Karpas-422 (cell line): ENCODE data around the gene CCDC187. TPM values are rescaled to one million over a fixed set of nuclear protein-coding genes. Genes with fewer than 3 reads are reported as not detected.

ENCODE experiments used
- DNase-seq: peaks from one replicate; pipeline ENCODE4 v3.0.0-alpha.2; 2015
- H2AFZ ChIP-seq: fragments of 200-600 bp; sonication (generic); 2 replicates; pipeline ENCODE4 v1.6.1; 2014; ENCODE audit warnings: antibody characterized with exemption, low read length, mixed read lengths
- H3K27ac ChIP-seq: fragments of 200-600 bp; sonication (generic); 2 replicates; pipeline ENCODE4 v1.5.1; 2014; ENCODE audit warnings: mild to moderate bottlenecking, low read length, moderate library complexity
- H3K27me3 ChIP-seq: fragments of 200-600 bp; sonication (generic); 2 replicates; pipeline ENCODE4 v1.6.1; 2014; ENCODE audit warnings: low read length, mixed read lengths
- H3K36me3 ChIP-seq: fragments of 200-600 bp; sonication (generic); 2 replicates; pipeline ENCODE4 v1.6.1; 2014; ENCODE audit warnings: low read length, mixed read lengths; ENCODE audit not compliant: insufficient read depth
- H3K4me1 ChIP-seq: fragments of 200-600 bp; sonication (generic); 2 replicates; pipeline ENCODE4 v1.6.1; 2014; ENCODE audit warnings: mild to moderate bottlenecking, low read length, mixed read lengths
- H3K4me2 ChIP-seq: fragments of 200-600 bp; sonication (generic); 2 replicates; pipeline ENCODE4 v1.6.1; 2014; ENCODE audit warnings: low read length, low read depth, mild to moderate bottlenecking; ENCODE audit not compliant: poor library complexity, severe bottlenecking
- H3K4me3 ChIP-seq: fragments of 200-600 bp; sonication (generic); 2 replicates; pipeline ENCODE4 v1.5.1; 2014; ENCODE audit warnings: mild to moderate bottlenecking, antibody characterized with exemption, low read length, mixed read lengths
- H3K79me2 ChIP-seq: fragments of 200-600 bp; sonication (generic); 2 replicates; pipeline ENCODE4 v1.6.1; 2014; ENCODE audit warnings: mild to moderate bottlenecking, low read length, mixed read lengths
- H3K9ac ChIP-seq: fragments of 200-600 bp; sonication (generic); 2 replicates; pipeline ENCODE4 v1.6.0; 2014; ENCODE audit warnings: low read length
- H3K9me2 ChIP-seq: fragments of 200-600 bp; sonication (generic), shearing (Covaris generic); replicated peaks from 2 replicates; pipeline ENCODE4 v1.6.0; 2014; ENCODE audit warnings: mild to moderate bottlenecking, low read length, moderate library complexity; ENCODE audit not compliant: insufficient read depth
- H3K9me3 ChIP-seq: fragments of 300-700, 200-600 bp; sonication (generic); 2 replicates; pipeline ENCODE4 v1.6.1; 2014; ENCODE audit warnings: low read length, mixed read lengths
- H4K20me1 ChIP-seq: fragments of 200-600 bp; sonication (generic); 2 replicates; pipeline ENCODE4 v1.6.1; 2014; ENCODE audit warnings: mild to moderate bottlenecking, antibody characterized with exemption, low read length, low read depth; ENCODE audit not compliant: insufficient read depth
- total RNA-seq: library from RNA; depleted of rRNA; stranded (reverse); fragments of >200 nt; shearing (Covaris generic); gene quantifications from 2 replicates; pipeline ENCODE4 v1.2.3, GENCODE V29; 2014; ENCODE audit warnings: low replicate concordance

Gene CCDC187
- total RNA-seq, 1 experiment from 2014 or later, result 0.34 TPM

GRCh38 chr9:136233868-136234267, 70.0 kb downstream of the CCDC187 start:
- Histone ChIP-seq H3K4me3 (no peak overlapping the region), H3K27ac (no peak overlapping the region), H3K4me2 (no peak overlapping the region), H3K4me1 (peaks cover 18% of the 10 kb centered on the region), H3K79me2 (0 out of 2 replicates have a peak, but pooled peaks cover 4% of the 10 kb centered on the region), H3K9me3 (no peaks in the 10 kb centered on the region), H3K36me3 (peaks cover 12% of the 10 kb centered on the region), H3K27me3 (no peaks in the 10 kb centered on the region), H3K9me2 (no peaks in the 10 kb centered on the region), H3K9ac (no peak overlapping the region), H2AFZ (no peak overlapping the region), H4K20me1 (peaks cover 74% of the 10 kb centered on the region)
- DNase-seq, result no peak

GRCh38 chr9:136233411-136233810, 70.5 kb downstream of the CCDC187 start:
- Histone ChIP-seq H3K79me2 (0 out of 2 replicates have a peak, but pooled peaks cover 4% of the 10 kb centered on the region), H3K27me3 (no peaks in the 10 kb centered on the region), H3K27ac (no peak overlapping the region), H2AFZ (no peak overlapping the region), H3K36me3 (peaks cover 12% of the 10 kb centered on the region), H4K20me1 (peaks cover 74% of the 10 kb centered on the region), H3K9ac (no peak overlapping the region), H3K9me2 (no peaks in the 10 kb centered on the region), H3K9me3 (no peaks in the 10 kb centered on the region), H3K4me2 (no peak overlapping the region), H3K4me3 (no peak overlapping the region), H3K4me1 (peaks cover 14% of the 10 kb centered on the region)
- DNase-seq, result no peak

- H2AFZ ChIP-seq, result no peak overlapping the region
- H3K4me1 ChIP-seq, result peaks cover 9% of the 10 kb centered on the region
- H3K27me3 ChIP-seq, result no peaks in the 10 kb centered on the region
- no peak overlapping the region for H3K4me2 ChIP-seq
- H3K36me3 ChIP-seq, result peaks cover 12% of the 10 kb centered on the region
- no peak overlapping the region for H3K4me3 ChIP-seq
- no peak overlapping the region for H3K9ac ChIP-seq
- H3K9me3 ChIP-seq, result no peaks in the 10 kb centered on the region
- DNase-seq, result no peak
- H3K27ac ChIP-seq, result no peak overlapping the region
- 0 out of 2 replicates have a peak, but pooled peaks cover 4% of the 10 kb centered on the region for H3K79me2 ChIP-seq
- H4K20me1 ChIP-seq, result peaks cover 72% of the 10 kb centered on the region
- no peaks in the 10 kb centered on the region for H3K9me2 ChIP-seq
Measured at GRCh38 chr9:136232969-136233368, 70.9 kb downstream of the CCDC187 start.

GRCh38 chr9:136231478-136232297, 72.2 kb downstream of the CCDC187 start:
- no peak overlapping the region for H3K27ac ChIP-seq
- H3K36me3 ChIP-seq, result peaks cover 9% of the 10 kb centered on the region
- H3K4me3 ChIP-seq, result no peak overlapping the region
- no peak overlapping the region for H2AFZ ChIP-seq
- H3K4me1 ChIP-seq, result peaks cover 9% of the 10 kb centered on the region
- DNase-seq, result no peak
- no peaks in the 10 kb centered on the region for H3K27me3 ChIP-seq
- H3K79me2 ChIP-seq, result 0 out of 2 replicates have a peak, but pooled peaks cover 4% of the 10 kb centered on the region
- H4K20me1 ChIP-seq, result peaks cover 72% of the 10 kb centered on the region
- H3K9me3 ChIP-seq, result no peaks in the 10 kb centered on the region
- no peak overlapping the region for H3K9ac ChIP-seq
- H3K4me2 ChIP-seq, result no peak overlapping the region
- no peaks in the 10 kb centered on the region for H3K9me2 ChIP-seq

- Histone ChIP-seq H3K9ac (no peak overlapping the region), H2AFZ (no peak overlapping the region), H3K9me3 (no peaks in the 10 kb centered on the region), H3K4me1 (peaks cover 18% of the 10 kb centered on the region), H3K27ac (no peak overlapping the region), H3K79me2 (0 out of 2 replicates have a peak, but pooled peaks cover 4% of the 10 kb centered on the region), H3K9me2 (no peaks in the 10 kb centered on the region), H3K4me2 (no peak overlapping the region), H3K4me3 (no peak overlapping the region), H3K36me3 (peaks cover 4% of the 10 kb centered on the region), H3K27me3 (no peaks in the 10 kb centered on the region), H4K20me1 (peaks cover 67% of the 10 kb centered on the region)
- no peak for DNase-seq
Measured at GRCh38 chr9:136230773-136231172, 73.1 kb downstream of the CCDC187 start.

GRCh38 chr9:136230365-136230764, 73.5 kb downstream of the CCDC187 start:
- H3K27me3 ChIP-seq, result no peaks in the 10 kb centered on the region
- H3K9me3 ChIP-seq, result no peaks in the 10 kb centered on the region
- peaks cover 22% of the 10 kb centered on the region for H3K4me1 ChIP-seq
- H3K4me2 ChIP-seq, result no peak overlapping the region
- peaks cover 63% of the 10 kb centered on the region; the same call in 1 of the 2 replicates for H4K20me1 ChIP-seq
- H3K27ac ChIP-seq, result no peak overlapping the region
- no peak overlapping the region for H3K9ac ChIP-seq
- no peaks in the 10 kb centered on the region for H3K9me2 ChIP-seq
- DNase-seq, result no peak
- H3K79me2 ChIP-seq, result 0 out of 2 replicates have a peak, but pooled peaks cover 4% of the 10 kb centered on the region
- H3K4me3 ChIP-seq, result no peak overlapping the region
- no peak overlapping the region for H2AFZ ChIP-seq
- H3K36me3 ChIP-seq, result no peaks in the 10 kb centered on the region; the same call in 1 of the 2 replicates

- Histone ChIP-seq H3K4me3 (no peak overlapping the region), H3K4me2 (no peak overlapping the region), H3K4me1 (peaks cover 32% of the 10 kb centered on the region), H4K20me1 (peaks cover 55% of the 10 kb centered on the region; the same call in 1 of the 2 replicates), H3K36me3 (peaks cover 3% of the 10 kb centered on the region; the same call in 1 of the 2 replicates), H3K9me3 (no peaks in the 10 kb centered on the region), H3K27me3 (no peaks in the 10 kb centered on the region), H3K27ac (no peak overlapping the region), H2AFZ (no peak overlapping the region), H3K9ac (no peak overlapping the region), H3K9me2 (no peaks in the 10 kb centered on the region), H3K79me2 (peaks cover 4% of the 10 kb centered on the region; the same call in 1 of the 2 replicates)
- no peak for DNase-seq
Measured at GRCh38 chr9:136229096-136230065, 74.5 kb downstream of the CCDC187 start.
